Activated CD8-positive, alpha-beta memory T cell treated with anti-CD3 and anti-CD28 coated beads, Interleukin-2, amount 50 U/mL, for 48 hours (primary cell): ENCODE results near the gene TMEM94.
"Not testable (repeated sequence)": the region's sequence is repeated elsewhere in the genome, so short reads cannot be mapped to it uniquely, and the experiment has no call there.

ENCODE experiments used
- DNase-seq: peaks from one replicate; pipeline ENCODE4 v3.0.0-alpha.2; 2020

TMEM94 gene

GRCh38 chr17:75456417-75457046 is at the start of gene TMEM94:
TMEM94 (plus strand) TSS chr17:75456635; CDS start chr17:75471906, 15,271 bp downstream.
- DNase-seq, result peak; percentile 90

GRCh38 chr17:75407655-75408352 is 48.6 kb upstream of the TMEM94 start:
- no peak for DNase-seq

GRCh38 chr17:75410141-75410540 is 46.3 kb upstream of the TMEM94 start:
- DNase-seq, result no peak

DNA sequence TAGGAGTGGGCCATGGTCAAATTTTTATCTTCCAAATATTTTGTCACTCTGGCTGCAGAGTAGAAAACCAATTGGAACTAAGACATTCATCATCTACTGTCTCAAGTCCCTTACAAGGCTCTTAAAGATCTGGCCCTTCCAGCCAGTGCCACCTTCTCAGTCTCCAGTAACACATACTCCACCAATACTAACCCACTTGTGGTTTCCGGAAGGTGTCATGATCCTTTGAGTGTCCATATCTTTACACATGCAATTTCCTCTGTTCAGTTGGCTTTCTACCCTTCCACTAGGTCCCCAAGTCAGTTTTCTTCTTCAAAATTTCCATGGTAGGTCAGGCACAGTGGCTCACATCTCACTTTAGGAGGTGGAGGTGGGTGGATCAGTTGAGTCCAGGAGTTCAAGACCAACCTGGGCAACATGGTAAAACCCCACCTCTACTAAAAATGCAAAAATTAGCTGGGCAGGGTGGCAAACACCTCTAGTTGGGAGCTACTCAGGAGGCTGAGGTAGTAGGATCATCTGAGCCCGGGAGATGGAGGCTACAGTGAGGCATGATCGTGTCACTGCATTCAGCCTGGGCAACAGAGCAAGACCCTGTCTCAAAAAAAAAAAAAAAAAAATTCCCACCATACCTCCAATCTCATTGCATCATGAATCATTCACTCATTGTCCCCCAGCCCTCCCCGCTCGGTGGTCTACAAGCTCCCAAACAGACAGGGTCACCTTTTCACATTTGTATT is 44.9 kb upstream of the TMEM94 start:
- DNase-seq, result no peak

DNA sequence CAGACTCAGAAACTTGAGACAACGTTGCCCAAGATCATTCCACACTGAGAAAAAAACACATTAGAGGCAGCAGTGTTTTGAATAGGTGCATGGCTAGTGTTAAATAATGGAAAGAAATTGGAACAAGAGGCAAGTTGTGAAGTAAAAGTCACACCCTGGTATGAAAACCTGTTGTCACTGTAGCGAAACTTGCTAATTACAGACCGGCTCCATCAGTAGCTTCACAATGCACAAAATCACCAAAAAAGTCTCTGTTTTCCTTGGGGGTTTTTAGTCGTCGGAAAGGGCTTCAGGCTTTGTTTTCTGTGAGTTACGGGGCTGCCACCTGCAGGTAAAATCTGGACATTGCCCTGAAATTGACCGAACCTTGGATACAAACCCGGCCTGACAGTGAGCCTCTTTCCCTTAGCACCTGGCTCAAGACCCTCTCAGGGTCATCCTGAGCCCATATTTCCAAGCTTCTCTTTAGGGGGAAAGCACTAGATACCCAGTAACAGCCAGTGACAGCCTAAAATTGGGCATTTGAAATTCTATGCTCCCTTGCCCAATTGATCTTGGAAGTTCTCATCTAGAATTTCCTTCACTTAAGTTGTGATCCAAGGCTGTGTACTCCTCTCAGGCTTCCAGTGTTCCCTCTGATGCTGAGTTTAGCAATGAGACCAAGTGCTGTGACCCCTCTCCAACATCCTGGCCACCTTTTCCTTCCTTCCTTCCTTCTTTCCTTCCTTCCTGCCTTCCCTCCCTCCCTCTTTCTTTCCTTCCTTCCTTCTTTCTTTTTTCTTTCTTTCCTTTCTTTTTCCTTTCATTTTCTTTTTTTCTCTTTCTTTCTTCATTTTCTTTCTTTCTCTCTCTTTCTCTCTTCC is 43.7 kb upstream of the TMEM94 start:
- DNase-seq, result peak; percentile 79

GRCh38 chr17:75414488-75414887 is 41.9 kb upstream of the TMEM94 start:
- DNase-seq, result no peak

GRCh38 chr17:75416006-75416405 is 40.4 kb upstream of the TMEM94 start:
- no peak for DNase-seq

DNA sequence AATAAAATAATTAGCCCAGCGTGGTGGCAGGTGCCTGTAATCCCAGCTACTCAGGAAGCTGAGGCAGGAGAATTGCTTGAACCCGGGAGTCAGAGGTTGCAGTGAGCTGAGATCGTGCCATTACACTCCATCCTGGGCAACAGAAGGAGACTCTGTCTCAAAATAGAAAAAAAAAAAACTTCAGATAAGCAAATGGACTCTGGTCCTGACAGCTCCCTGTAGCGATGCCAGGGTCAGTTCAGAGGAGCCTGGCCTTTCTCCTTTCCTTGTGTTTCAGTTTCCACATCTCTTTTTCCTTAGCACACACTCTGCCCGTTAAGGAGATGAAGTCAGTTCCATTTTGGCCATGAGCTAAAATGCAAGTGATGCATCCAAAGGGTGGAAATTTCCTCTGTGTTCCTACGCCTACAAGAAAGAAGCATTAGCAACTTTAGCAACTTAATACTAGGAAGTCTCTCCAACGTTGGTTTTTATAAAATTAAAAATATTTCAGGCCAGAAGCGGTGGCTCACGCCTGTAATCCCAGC is 39.3 kb upstream of the TMEM94 start:
- DNase-seq, result no peak

GRCh38 chr17:75418531-75418930 is 37.9 kb upstream of the TMEM94 start:
- no peak for DNase-seq

DNA sequence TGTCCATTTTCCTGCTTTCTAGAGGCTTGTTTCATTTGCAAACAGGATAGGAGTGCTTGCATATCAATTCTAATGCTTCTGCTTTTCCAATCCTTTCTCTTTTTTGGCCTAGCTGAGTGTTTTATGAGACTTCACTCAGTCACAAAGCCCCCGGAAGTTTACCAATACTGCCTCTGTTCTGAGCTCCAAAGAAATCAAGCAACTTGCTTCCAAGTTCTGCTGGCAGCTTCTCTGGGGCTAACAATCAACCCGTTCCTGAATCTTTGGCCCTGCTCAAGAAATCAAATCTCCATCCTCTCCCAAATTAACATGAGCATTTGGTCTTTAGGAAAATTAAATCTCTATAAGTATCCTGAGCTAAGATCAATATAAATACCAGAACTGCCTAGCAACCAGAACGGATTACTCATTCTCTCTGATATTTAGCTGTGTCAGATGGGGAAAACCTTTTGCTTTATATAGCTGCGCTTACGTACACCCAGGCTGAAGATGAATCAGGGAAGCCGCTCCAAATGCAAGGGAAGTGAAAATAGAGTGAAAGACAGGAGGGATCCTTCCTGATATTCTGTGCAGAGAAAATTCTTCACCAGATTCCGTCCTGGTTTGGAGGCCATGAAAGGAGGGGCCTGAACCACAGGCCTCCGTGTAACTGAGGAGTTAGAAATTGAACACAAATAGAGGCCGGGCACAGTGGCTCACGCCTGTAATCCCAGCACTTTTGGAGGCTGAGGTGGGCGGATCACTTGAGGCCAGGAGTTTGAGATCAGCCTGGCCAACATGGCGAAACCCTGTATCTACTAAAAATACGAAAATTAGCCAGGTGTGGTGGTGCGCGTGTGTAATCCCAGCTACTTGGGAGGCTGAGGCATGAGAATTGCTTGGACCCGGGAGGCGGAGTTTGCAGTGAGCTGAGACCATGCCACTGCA is 27.6 kb upstream of the TMEM94 start:
- no peak for DNase-seq

- no peak for DNase-seq
These were observed 26.1 kb upstream of the TMEM94 start for GRCh38 chr17:75430159-75430974.

- no peak for DNase-seq
These were observed 23.1 kb upstream of the TMEM94 start for GRCh38 chr17:75433218-75433783.

GRCh38 chr17:75434433-75434832 is 22.0 kb upstream of the TMEM94 start:
- DNase-seq, result not testable (repeated sequence)

DNA sequence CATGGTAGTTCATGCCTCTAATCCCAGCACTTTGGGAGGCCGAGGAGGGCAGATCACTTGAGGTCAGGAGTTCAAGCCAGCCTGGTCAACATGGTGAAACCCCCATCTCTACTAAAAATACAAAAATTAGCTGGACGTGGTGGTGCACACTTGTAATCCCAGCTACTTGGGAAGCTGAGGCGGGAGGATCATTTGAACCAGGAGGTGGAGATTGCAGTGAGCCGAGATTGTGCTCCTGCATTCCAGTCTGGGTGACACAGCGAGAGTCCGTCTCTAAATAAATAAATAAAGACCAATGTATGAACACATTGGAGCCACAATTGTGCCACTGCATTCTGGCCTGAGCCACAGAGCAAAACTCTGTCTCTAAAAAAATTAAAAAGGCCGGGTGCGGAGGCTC is 19.0 kb upstream of the TMEM94 start:
- DNase-seq, result not testable (repeated sequence)

DNA sequence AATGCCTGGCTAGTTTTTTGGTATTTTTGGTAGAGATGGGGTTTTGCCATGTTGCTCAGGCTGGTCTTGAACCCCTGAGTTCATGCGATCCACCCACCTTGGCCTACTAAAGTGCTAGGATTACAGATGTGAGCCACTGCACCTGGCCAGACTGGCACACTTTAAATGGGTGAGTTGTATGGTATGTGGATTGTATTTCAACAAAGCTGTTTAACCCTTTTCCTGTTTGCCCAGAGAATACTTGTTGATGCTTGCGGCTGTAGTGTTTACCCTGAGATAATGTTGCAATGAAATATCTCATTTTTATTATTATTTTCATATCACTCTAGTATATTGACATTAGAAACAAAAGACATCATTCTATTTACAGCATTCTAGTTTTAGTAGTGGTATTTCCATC is 17.1 kb upstream of the TMEM94 start:
- no peak for DNase-seq

- DNase-seq, result no peak
These were observed 15.5 kb upstream of the TMEM94 start for GRCh38 chr17:75440738-75441448.

GRCh38 chr17:75442168-75443103 is 14.0 kb upstream of the TMEM94 start:
- DNase-seq, result no peak

- no peak for DNase-seq
These were observed 11.1 kb upstream of the TMEM94 start for GRCh38 chr17:75445296-75445695.
